HFFc6 (cell line): ENCODE results near the gene B3GALNT1. TPM values are rescaled to one million over a fixed set of nuclear protein-coding genes. Genes with fewer than 3 reads are reported as not detected.

Source experiments
- DNase-seq: peaks from one replicate; pipeline ENCODE4 v3.0.0-alpha.2; 2018
- H3K27ac Mint-ChIP-seq: 2 replicates; pipeline ENCODE4 v1.8.0; 2020; ENCODE audit warnings: mild to moderate bottlenecking, mixed read lengths
- H3K27me3 Mint-ChIP-seq: 2 replicates; pipeline ENCODE4 v1.8.0; 2021; ENCODE audit warnings: mild to moderate bottlenecking, moderate library complexity, mixed read lengths; ENCODE audit not compliant: insufficient read depth
- H3K36me3 Mint-ChIP-seq: 2 replicates; pipeline ENCODE4 v1.8.0; 2021; ENCODE audit warnings: low read depth, mixed read lengths
- H3K4me1 Mint-ChIP-seq: 2 replicates; pipeline ENCODE4 v1.8.0; 2020; ENCODE audit warnings: low read depth, mixed read lengths
- H3K4me3 Mint-ChIP-seq: 2 replicates; pipeline ENCODE4 v1.8.0; 2020; ENCODE audit warnings: mild to moderate bottlenecking, moderate library complexity, mixed read lengths
- H3K9me3 Mint-ChIP-seq: 2 replicates; pipeline ENCODE4 v1.8.0; 2020; ENCODE audit warnings: mild to moderate bottlenecking, mixed read lengths
- CTCF ChIP-seq: fragments of 200-600 bp; sonication (generic); IDR thresholded peaks from 2 replicates; pipeline ENCODE4 v1.5.0; 2021; ENCODE audit warnings: antibody characterized with exemption, mild to moderate bottlenecking
- total RNA-seq, 6 experiments: library from RNA; stranded (reverse); fragmentation: NEBNext Ultra II Directional; extraction: Animal tissue kit (Norgen Biotek cat#: 25700); gene quantifications; 2 replicates in 1 of 6; 3 replicates in 5 of 6; pipeline ENCODE4 v1.2.3, GENCODE V29; 2021

The B3GALNT1 gene
- total RNA-seq, 6 experiments from 2014 or later = 0.37 to 3.8 (median 0.66) TPM

DNA sequence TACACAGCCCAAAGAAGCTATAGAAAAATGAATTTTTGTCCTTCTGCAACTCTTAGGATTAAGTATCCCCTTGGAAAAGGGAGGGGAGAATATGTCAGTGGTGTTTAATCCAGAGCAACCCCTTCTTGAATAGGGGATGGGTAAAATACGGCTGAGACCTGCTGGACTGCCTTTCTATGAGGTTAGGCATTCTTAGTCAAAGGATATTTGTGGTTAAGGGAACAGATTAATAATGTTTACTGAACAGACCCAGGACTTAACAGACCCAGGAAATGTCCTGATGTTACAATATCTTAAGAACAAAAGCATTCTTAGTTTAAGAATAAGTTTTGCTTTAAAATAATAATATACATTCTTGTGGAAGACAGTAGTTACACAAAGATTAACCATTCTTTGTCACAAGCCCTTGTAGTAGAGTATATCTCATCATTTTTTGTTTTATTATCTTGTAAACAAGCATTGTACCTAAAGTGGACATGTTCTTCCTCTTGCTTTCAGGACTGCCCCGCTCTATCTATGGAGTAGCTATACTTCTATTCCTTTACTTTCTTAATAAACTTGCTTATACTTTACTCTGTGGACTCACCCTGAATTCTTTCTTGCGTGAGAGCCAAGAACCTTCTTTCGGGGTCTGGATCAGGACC is 43.8 kb upstream of the B3GALNT1 start:
- DNase-seq = no peak
- TF ChIP-seq CTCF = no peak
- no peak overlapping the region for H3K4me3 Mint-ChIP-seq
- peaks cover 20% of the 10 kb centered on the region for H3K9me3 Mint-ChIP-seq
- H3K27ac Mint-ChIP-seq = no peak overlapping the region
- no peaks in the 10 kb centered on the region for H3K36me3 Mint-ChIP-seq
- peaks cover 1% of the 10 kb centered on the region; the same call in 1 of the 2 replicates for H3K27me3 Mint-ChIP-seq
- no peaks in the 10 kb centered on the region for H3K4me1 Mint-ChIP-seq

- no peaks in the 10 kb centered on the region for H3K36me3 Mint-ChIP-seq
- no peak overlapping the region for H3K27ac Mint-ChIP-seq
- TF ChIP-seq CTCF = no peak
- no peaks in the 10 kb centered on the region for H3K27me3 Mint-ChIP-seq
- DNase-seq = no peak
- peaks cover 28% of the 10 kb centered on the region for H3K9me3 Mint-ChIP-seq
- no peaks in the 10 kb centered on the region for H3K4me1 Mint-ChIP-seq
- no peak overlapping the region for H3K4me3 Mint-ChIP-seq
These were observed 37.3 kb upstream of the B3GALNT1 start for GRCh38 chr3:161142486-161142885.

GRCh38 chr3:161139686-161140085 is 34.5 kb upstream of the B3GALNT1 start:
- Mint-ChIP-seq H3K4me3 (no peak overlapping the region), H3K27ac (no peak overlapping the region), H3K4me1 (no peaks in the 10 kb centered on the region), H3K9me3 (peaks cover 23% of the 10 kb centered on the region), H3K27me3 (no peaks in the 10 kb centered on the region), H3K36me3 (no peaks in the 10 kb centered on the region)
- no peak for DNase-seq
- TF ChIP-seq CTCF = no peak

DNA sequence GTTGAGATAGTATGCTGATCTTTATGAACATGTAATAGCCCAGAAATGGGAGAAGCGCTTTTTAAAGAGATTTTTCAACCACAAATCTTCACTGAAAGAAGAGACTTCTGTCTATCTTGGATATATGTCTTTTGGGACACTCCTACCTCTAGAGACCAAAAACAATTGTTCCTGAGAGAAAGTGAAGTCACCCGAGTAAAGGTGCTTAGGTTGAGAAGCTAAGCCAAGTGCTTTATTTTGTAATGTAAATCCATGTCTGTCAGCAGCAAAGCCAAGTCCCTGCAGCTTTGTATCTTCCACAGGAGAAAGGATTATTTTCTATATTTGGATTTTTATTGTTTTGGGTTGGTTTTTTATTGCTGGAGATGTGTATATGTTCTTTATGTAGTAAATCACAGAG is 32.1 kb upstream of the B3GALNT1 start:
- Mint-ChIP-seq H3K27ac (no peak overlapping the region), H3K9me3 (peaks cover 13% of the 10 kb centered on the region), H3K27me3 (no peaks in the 10 kb centered on the region), H3K36me3 (no peaks in the 10 kb centered on the region), H3K4me3 (no peak overlapping the region), H3K4me1 (no peaks in the 10 kb centered on the region)
- no peak for DNase-seq
- no peak for TF ChIP-seq CTCF

- TF ChIP-seq CTCF = no peak
- H3K4me3 Mint-ChIP-seq = no peak overlapping the region
These were observed 27.2 kb upstream of the B3GALNT1 start for GRCh38 chr3:161132391-161132790.

More at GRCh38 chr3:161132391-161132790, 27.2 kb upstream of the B3GALNT1 start:
- Mint-ChIP-seq H3K36me3 (no peaks in the 10 kb centered on the region), H3K27me3 (peaks cover 1% of the 10 kb centered on the region; the same call in 1 of the 2 replicates), H3K27ac (no peak overlapping the region), H3K9me3 (peaks cover 8% of the 10 kb centered on the region), H3K4me1 (no peaks in the 10 kb centered on the region)
- DNase-seq = no peak
